T-helper 1 cell treated with Interleukin-12 subunit alpha and Interleukin-12 subunit beta and Interleukin-4 antibody, amounts not matched to agents 30 ng/mL and 1 ng/mL, for 36 hours (primary cell): ENCODE measurements around the gene IMMP1L. TPM values are rescaled to one million over a fixed set of nuclear protein-coding genes. Genes with fewer than 3 reads are reported as not detected.

Source experiments
- intact Hi-C: fragments of 100-400 bp; cut with micrococcal nuclease; formaldehyde crosslinking; loops from one replicate; pipeline ENCODE4 v1.15.1; 2024
- total RNA-seq: library from RNA; stranded (reverse); gene quantifications from 2 replicates; pipeline ENCODE4 v1.2.3, GENCODE V29; 2022

Gene IMMP1L
- total RNA-seq, 1 donor from 2014 or later, result 19.4 TPM

DNA sequence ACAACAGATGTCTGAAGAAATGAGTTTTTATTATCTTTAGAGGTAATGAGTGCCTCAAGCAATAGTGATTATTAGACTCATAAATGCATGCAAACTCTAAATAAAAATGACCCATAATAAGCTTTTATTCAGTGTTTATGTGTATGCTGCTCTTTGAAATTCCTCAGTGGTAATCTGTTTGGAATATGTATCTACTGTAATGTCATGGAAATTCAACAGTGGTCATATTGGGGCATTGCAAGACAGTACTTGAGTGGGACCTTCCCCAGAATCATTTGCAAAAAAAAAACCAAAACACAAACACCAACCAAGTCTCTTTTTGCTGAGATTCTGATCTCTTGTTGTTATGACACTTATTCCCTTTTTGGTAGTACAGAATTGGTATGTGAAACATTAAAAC lies 104.8 kb downstream of the IMMP1L start:
- intact Hi-C loops, result no loop called here

DNA sequence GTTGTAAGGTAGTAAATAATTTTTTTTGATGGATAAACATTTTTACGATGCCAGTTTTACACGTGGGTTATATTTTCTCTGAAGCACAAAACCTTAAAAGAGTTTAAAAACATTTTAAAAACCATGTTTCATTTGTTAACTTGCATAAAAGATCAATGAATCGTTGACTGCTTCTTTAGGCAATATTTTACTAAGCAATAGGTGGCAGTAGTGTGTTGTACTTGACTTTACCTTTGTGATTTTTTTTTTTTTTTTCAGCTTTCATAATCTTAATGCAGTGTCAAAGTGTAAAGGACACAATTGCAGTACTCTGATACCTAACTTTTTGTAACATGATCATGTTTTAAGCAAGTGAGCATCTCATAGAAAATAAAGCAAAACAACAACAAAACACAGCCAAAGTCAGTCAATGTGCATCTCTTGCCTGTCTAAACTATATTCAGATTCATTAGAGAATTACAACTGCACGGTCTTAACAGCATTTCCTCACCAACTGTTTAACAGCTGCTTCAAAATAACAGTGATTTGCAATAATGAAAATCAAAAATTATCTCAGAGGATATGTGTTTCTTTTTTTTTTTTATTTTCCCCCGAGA lies 112.1 kb downstream of the IMMP1L start:
- intact Hi-C loops, result loop anchor here (1.0 to 5.0 kb wide), 5 partner anchors 410 to 779 kb away; no protein-coding TSS in a partner anchor

DNA sequence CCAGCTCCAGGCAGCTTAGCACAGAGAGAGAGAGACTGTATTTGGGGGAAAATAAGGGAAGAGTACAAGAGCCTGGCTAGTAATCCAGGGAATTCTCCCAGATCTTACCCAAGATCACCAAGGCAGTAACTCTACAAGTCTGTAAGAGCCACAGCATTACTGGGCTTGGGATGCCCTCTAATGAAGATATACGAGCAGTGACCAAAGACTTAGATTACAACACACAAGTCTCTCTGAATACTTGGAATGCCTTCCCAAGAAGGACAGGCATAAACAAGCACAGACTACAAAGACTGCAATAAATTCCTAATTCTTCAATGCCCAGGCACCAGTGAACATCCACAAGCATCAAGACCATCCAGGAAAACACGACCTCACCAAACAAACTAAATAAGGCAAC lies 122.0 kb downstream of the IMMP1L start:
- intact Hi-C loops, result no loop called here

DNA sequence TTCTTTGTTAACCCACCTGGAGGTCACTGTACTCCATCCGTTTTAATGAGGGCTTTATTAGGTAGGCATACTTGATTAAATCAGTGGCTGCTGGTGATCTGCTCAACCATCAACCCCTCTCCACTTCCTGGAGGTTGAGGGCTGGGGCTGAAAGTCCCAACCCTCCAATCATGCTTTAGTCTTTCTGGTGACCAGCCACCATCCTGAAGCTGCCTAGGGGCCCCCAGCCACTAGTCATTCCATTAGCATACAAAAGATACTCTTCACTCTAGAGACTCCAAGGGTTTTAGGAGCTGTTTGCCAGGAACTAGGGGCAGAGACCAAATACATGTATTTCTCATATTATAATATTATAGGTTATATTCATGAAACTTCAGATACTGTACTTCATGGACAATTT lies 126.3 kb downstream of the IMMP1L start:
- intact Hi-C loops, result no loop called here

Other genes with a start within 250 kb of the IMMP1L start
- not detected in 2 replicates for gene DCDC1, start 139.9 kb downstream of the IMMP1L start, total RNA-seq
- 17.1 and 17.5 TPM in 2 replicates for gene DNAJC24, start 139.8 kb downstream of the IMMP1L start, total RNA-seq
- gene ELP4, start 145 bp upstream of the IMMP1L start, total RNA-seq, result 19.1 and 22.4 TPM in 2 replicates